ENCODE data around the gene AFF3. TPM values are rescaled to one million over a fixed set of nuclear protein-coding genes. Genes with fewer than 3 reads are reported as not detected.

The AFF3 gene
- total and polyA plus RNA-seq, 8 donors: 16.4 to 42.0 (median 21.4) TPM

GRCh38 chr2:99559075-99559662, 583.2 kb downstream of the AFF3 start:
- H3K4me3 ChIP-seq: no peak overlapping the region
- peak; percentile 96 to 99 for TF ChIP-seq CTCF (IDR thresholded peaks at IDR 0.05)
- H3K9me3 ChIP-seq: no peaks in the 10 kb centered on the region
- DNase-seq (peak; percentile 65 to 98 (median 86)), ATAC-seq (peak; percentile 100)
- no peak overlapping the region for H3K27ac ChIP-seq
- peaks cover 0 to 18% of the 10 kb centered on the region in 2 donors for H3K4me1 ChIP-seq
- H3K27me3 ChIP-seq: no peaks in the 10 kb centered on the region
- intact Hi-C loops (cut with DNase I): no loop called here
- H3K36me3 ChIP-seq: peaks cover 0 to 4% of the 10 kb centered on the region in 2 donors

GRCh38 chr2:99555404-99555803, 587.0 kb downstream of the AFF3 start:
- Histone ChIP-seq H3K27me3 (no peaks in the 10 kb centered on the region), H3K9me3 (no peaks in the 10 kb centered on the region), H3K4me1 (peaks cover 0 to 18% of the 10 kb centered on the region in 2 donors), H3K4me3 (no peak overlapping the region), H3K36me3 (peaks cover 0 to 17% of the 10 kb centered on the region in 2 donors), H3K27ac (peak overlapping the region in 1 of 2 donors; percentile 59)
- ATAC-seq (no peak), DNase-seq (no peak)
- no peak for TF ChIP-seq CTCF (IDR thresholded peaks at IDR 0.05)
- intact Hi-C loops (cut with DNase I): no loop called here

GRCh38 chr2:99554871-99555270, 587.5 kb downstream of the AFF3 start:
- Histone ChIP-seq H3K27me3 (no peaks in the 10 kb centered on the region), H3K27ac (peak overlapping the region in 1 of 2 donors; percentile 59), H3K4me3 (no peak overlapping the region), H3K4me1 (peaks cover 0 to 18% of the 10 kb centered on the region in 2 donors), H3K36me3 (peaks cover 0 to 22% of the 10 kb centered on the region in 2 donors), H3K9me3 (no peaks in the 10 kb centered on the region)
- no peak for ATAC-seq
- intact Hi-C loops (cut with DNase I): no loop called here
- DNase-seq: no peak
- TF ChIP-seq CTCF (IDR thresholded peaks at IDR 0.05): no peak

GRCh38 chr2:99554238-99554637, 588.2 kb downstream of the AFF3 start:
- Histone ChIP-seq H3K4me3 (no peak overlapping the region), H3K9me3 (no peaks in the 10 kb centered on the region), H3K4me1 (peaks cover 0 to 14% of the 10 kb centered on the region in 2 donors), H3K36me3 (peaks cover 0 to 25% of the 10 kb centered on the region in 2 donors), H3K27me3 (no peaks in the 10 kb centered on the region), H3K27ac (no peak overlapping the region)
- TF ChIP-seq CTCF (IDR thresholded peaks at IDR 0.05): no peak
- ATAC-seq (no peak), DNase-seq (no peak)
- intact Hi-C loops (cut with DNase I): no loop called here

GRCh38 chr2:99552529-99552928, 589.9 kb downstream of the AFF3 start:
- no peak for ATAC-seq
- TF ChIP-seq CTCF (IDR thresholded peaks at IDR 0.05): no peak
- H3K27me3 ChIP-seq: no peaks in the 10 kb centered on the region
- no peak overlapping the region for H3K4me3 ChIP-seq
- peaks cover 0 to 25% of the 10 kb centered on the region in 2 donors for H3K36me3 ChIP-seq
- DNase-seq: no peak
- H3K27ac ChIP-seq: no peak overlapping the region
- peaks cover 0 to 14% of the 10 kb centered on the region in 2 donors for H3K4me1 ChIP-seq
- H3K9me3 ChIP-seq: no peaks in the 10 kb centered on the region
- intact Hi-C loops (cut with DNase I): no loop called here

Data from left lung (tissue), 10 donors.